ENCODE results near the gene PER1. TPM values are rescaled to one million over a fixed set of nuclear protein-coding genes. Genes with fewer than 3 reads are reported as not detected.

Gene PER1
- total RNA-seq, 4 donors from 2014 or later = 20.0 to 396 (median 163) TPM

DNA sequence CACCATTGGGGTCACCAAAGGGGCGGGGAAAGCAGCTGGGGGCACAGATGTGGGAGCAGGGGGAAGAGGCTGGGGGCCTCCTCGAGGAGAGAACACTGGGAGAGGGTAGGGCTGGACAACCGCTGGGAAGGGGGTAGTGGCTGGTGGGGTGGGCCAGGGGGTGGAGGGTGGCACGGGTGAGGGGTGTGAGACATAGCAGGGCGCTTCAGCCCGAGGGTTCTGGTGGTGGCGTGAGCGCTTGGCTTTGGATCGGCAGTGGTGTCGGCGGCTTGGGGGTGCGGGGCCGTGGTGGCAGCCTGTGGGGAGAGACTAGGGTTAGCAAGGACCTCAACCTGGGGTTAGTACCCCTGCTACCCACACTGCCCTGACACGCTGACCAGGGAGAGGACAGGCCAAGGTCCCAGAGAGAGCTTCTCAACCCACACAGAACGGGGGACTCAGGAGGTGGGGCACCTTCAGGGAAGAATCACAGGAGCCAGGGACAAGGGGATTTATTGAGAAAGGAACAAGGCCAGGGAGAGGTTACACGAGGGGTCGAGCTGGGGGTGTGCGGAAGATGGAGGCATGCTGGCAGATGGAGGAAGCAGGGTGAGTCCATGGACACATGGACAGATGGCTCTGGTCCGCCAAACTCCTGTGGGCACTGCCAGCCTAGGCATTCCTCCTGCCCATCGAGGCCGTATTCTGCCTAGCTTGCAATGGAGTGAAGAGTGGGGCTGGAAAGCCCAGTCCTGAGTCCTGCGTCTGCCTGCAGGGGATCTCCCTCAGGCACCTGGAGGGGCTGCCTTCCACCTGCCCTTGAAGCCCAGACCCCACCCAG lies 8.4 kb downstream of the PER1 start:
- TF ChIP-seq CTCF (IDR thresholded peaks at IDR 0.05) = no peak
- no peak for TF ChIP-seq POLR2A (IDR thresholded peaks at IDR 0.05)
- no peaks in the 10 kb centered on the region for H3K9me3 ChIP-seq
- H3K4me3 ChIP-seq = no peak overlapping the region
- DNase-seq = peak in 1 of 2 donors; percentile 26
- no peaks in the 10 kb centered on the region for H3K27me3 ChIP-seq
- intact Hi-C loops (cut with DNase I; ENCODE audit: low total_unique reads) = no loop called here
- H3K4me1 ChIP-seq = no peaks in the 10 kb centered on the region
- H3K27ac ChIP-seq = no peak overlapping the region
- no peaks in the 10 kb centered on the region for H3K36me3 ChIP-seq

- Histone ChIP-seq H3K27me3 (no peaks in the 10 kb centered on the region), H3K36me3 (no peaks in the 10 kb centered on the region), H3K9me3 (no peaks in the 10 kb centered on the region), H3K4me3 (no peak overlapping the region), H3K27ac (peak overlapping the region in 1 of 2 donors; percentile 1), H3K4me1 (peaks cover 0 to 1% of the 10 kb centered on the region in 2 donors)
- no peak for TF ChIP-seq CTCF (IDR thresholded peaks at IDR 0.05)
- no peak for TF ChIP-seq POLR2A (IDR thresholded peaks at IDR 0.05)
- DNase-seq = peak in 1 of 2 donors; percentile 26
- intact Hi-C loops (cut with DNase I; ENCODE audit: low total_unique reads) = no loop called here
Observed at GRCh38 chr17:8142887-8143580, 9.2 kb downstream of the PER1 start.

- Histone ChIP-seq H3K27me3 (no peaks in the 10 kb centered on the region), H3K4me3 (no peak overlapping the region), H3K4me1 (peaks cover 0 to 5% of the 10 kb centered on the region in 2 donors), H3K9me3 (no peaks in the 10 kb centered on the region), H3K27ac (peak overlapping the region in 1 of 2 donors; percentile 0), H3K36me3 (no peaks in the 10 kb centered on the region)
- intact Hi-C loops (cut with DNase I; ENCODE audit: low total_unique reads) = no loop called here
- DNase-seq = peak in 1 of 2 donors; percentile 28
- TF ChIP-seq CTCF (IDR thresholded peaks at IDR 0.05) = no peak
- no peak for TF ChIP-seq POLR2A (IDR thresholded peaks at IDR 0.05)
Observed at GRCh38 chr17:8142158-8142886, 9.9 kb downstream of the PER1 start.

DNA sequence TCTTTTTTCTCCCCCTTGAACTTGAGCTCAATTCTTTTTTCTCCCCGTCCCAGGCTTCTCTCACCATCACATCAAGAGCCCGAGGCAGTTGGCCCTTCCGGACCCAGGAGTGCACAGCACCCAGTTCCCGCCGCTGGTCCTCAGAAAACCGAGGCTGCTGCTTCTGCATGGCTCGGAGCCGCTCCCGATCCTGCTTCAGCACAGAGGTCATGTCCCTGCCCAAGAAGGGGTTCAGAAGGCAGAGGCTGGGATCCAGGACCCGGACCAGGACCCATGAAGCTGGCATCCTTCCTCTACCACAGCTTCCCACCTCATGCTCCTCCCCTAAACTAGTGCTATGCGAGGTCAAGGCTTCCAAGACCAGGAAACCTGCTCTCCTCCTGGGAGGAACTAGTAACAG lies 10.5 kb downstream of the PER1 start:
- DNase-seq = no peak
- Histone ChIP-seq H3K4me3 (no peak overlapping the region), H3K27ac (peak overlapping the region in 1 of 2 donors; percentile 0), H3K27me3 (no peaks in the 10 kb centered on the region), H3K36me3 (no peaks in the 10 kb centered on the region), H3K9me3 (no peaks in the 10 kb centered on the region), H3K4me1 (peaks cover 0 to 5% of the 10 kb centered on the region in 2 donors)
- intact Hi-C loops (cut with DNase I; ENCODE audit: low total_unique reads) = no loop called here
- TF ChIP-seq POLR2A (IDR thresholded peaks at IDR 0.05) (no peak), CTCF (IDR thresholded peaks at IDR 0.05) (no peak)
